Frontal cortex (tissue), 4 donors: ENCODE measurements around the gene CFAP77. TPM values are rescaled to one million over a fixed set of nuclear protein-coding genes. Genes with fewer than 3 reads are reported as not detected.

Experiments used
- DNase-seq, 2 donors: peaks; one replicate each; pipeline ENCODE4 v3.0.0; 2012; ENCODE audit warnings: low spot score in 2 of 2
- FAIRE-seq: peaks from 2 replicates; lab custom pipeline; 2012; peaks lifted over from hg19 to GRCh38; lab: Jason Lieb, UNC
- total RNA-seq: library from RNA; depleted of rRNA; stranded (reverse); fragments of >200 nt; gene quantifications from one replicate; pipeline ENCODE4 v1.2.3, GENCODE V29; 2014
- donor health status: control.
- donor health status: control.
- donor health status: control.

CFAP77 gene
- total RNA-seq, 1 donor from 2014 or later, result not detected

- FAIRE-seq, result no peak
- peak; percentile 83 to 95 for DNase-seq
These were observed 3.4 kb upstream of the CFAP77 start, which contains the start of gene TTF1 for GRCh38 chr9:132406554-132407122. TTF1 (minus strand) TSS chr9:132406840; CDS start chr9:132402821, 4,019 bp downstream.

- DNase-seq, result no peak
- FAIRE-seq, result no peak
These were observed 2.8 kb upstream of the CFAP77 start for GRCh38 chr9:132407196-132407595.

GRCh38 chr9:132408521-132408920 is 1.5 kb upstream of the CFAP77 start:
- no peak for DNase-seq
- no peak for FAIRE-seq

GRCh38 chr9:132410642-132411041 is 631 bp downstream of the CFAP77 start:
- DNase-seq, result no peak
- no peak for FAIRE-seq

- DNase-seq, result peak in 1 of 2 donors; percentile 34
- no peak for FAIRE-seq
These were observed 1.1 kb downstream of the CFAP77 start for GRCh38 chr9:132411091-132411508.

GRCh38 chr9:132412089-132412488 is 2.1 kb downstream of the CFAP77 start:
- DNase-seq (no peak), FAIRE-seq (no peak)

GRCh38 chr9:132413926-132414325 is 3.9 kb downstream of the CFAP77 start:
- DNase-seq (no peak), FAIRE-seq (no peak)

- DNase-seq (no peak), FAIRE-seq (no peak)
These were observed 4.7 kb downstream of the CFAP77 start for GRCh38 chr9:132414731-132415130.

- no peak for FAIRE-seq
- DNase-seq, result no peak
These were observed 5.2 kb downstream of the CFAP77 start for GRCh38 chr9:132415181-132415580.

- no peak for DNase-seq
- no peak for FAIRE-seq
These were observed 8.8 kb downstream of the CFAP77 start for GRCh38 chr9:132418726-132419363.

GRCh38 chr9:132422574-132422973 is 12.6 kb downstream of the CFAP77 start:
- DNase-seq (no peak), FAIRE-seq (no peak)

GRCh38 chr9:132423503-132423902 is 13.5 kb downstream of the CFAP77 start:
- FAIRE-seq (no peak), DNase-seq (no peak)

GRCh38 chr9:132424857-132425674 is 15.1 kb downstream of the CFAP77 start:
- DNase-seq (no peak), FAIRE-seq (no peak)

GRCh38 chr9:132425675-132426062 is 15.7 kb downstream of the CFAP77 start:
- DNase-seq (no peak), FAIRE-seq (no peak)

GRCh38 chr9:132426639-132427414 is 16.8 kb downstream of the CFAP77 start:
- no peak for FAIRE-seq
- DNase-seq, result no peak

- DNase-seq, result no peak
- FAIRE-seq, result no peak
These were observed 21.0 kb downstream of the CFAP77 start for GRCh38 chr9:132430998-132431397.

GRCh38 chr9:132434881-132435280 is 24.9 kb downstream of the CFAP77 start:
- FAIRE-seq (no peak), DNase-seq (no peak)

- DNase-seq (no peak), FAIRE-seq (no peak)
These were observed 29.1 kb downstream of the CFAP77 start for GRCh38 chr9:132439153-132439552.

GRCh38 chr9:132440735-132441134 is 30.7 kb downstream of the CFAP77 start:
- FAIRE-seq, result no peak

GRCh38 chr9:132441404-132441803 is 31.4 kb downstream of the CFAP77 start:
- no peak for DNase-seq
- no peak for FAIRE-seq

More at GRCh38 chr9:132440735-132441134, 30.7 kb downstream of the CFAP77 start:
- no peak for DNase-seq
